Measurements from ENCODE around the gene GRIP2.

DNA sequence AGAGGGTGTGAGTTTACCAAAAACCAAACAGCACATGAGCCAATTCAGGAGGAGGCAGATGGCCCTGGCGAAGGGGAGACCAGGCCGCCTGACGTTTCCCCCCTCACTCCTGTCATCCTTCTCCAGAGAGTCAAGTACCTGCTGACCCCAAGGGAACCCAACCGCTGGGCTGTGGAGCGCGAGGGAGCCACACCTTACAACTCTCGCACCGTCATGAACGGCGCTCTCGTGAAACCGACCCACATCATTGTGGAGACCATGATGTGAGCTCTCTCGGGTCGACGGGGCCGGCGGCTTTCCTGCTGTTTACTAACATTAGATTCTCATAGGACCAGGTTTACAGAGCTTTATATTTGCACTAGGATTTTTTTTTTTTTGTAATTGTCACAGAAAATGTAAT lies 55.4 kb downstream of the GRIP2 start:
- TF ChIP-seq, protein P1, sequence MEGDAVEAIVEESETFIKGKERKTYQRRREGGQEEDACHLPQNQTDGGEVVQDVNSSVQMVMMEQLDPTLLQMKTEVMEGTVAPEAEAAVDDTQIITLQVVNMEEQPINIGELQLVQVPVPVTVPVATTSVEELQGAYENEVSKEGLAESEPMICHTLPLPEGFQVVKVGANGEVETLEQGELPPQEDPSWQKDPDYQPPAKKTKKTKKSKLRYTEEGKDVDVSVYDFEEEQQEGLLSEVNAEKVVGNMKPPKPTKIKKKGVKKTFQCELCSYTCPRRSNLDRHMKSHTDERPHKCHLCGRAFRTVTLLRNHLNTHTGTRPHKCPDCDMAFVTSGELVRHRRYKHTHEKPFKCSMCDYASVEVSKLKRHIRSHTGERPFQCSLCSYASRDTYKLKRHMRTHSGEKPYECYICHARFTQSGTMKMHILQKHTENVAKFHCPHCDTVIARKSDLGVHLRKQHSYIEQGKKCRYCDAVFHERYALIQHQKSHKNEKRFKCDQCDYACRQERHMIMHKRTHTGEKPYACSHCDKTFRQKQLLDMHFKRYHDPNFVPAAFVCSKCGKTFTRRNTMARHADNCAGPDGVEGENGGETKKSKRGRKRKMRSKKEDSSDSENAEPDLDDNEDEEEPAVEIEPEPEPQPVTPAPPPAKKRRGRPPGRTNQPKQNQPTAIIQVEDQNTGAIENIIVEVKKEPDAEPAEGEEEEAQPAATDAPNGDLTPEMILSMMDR (IDR thresholded peaks at IDR 0.05) = no peak
- TF ChIP-seq POLR2A (IDR thresholded peaks at IDR 0.05) = no peak
